NK-92 (cell line): ENCODE data around the gene MYO16.

Experiments
- DNase-seq: peaks from one replicate; lab custom pipeline; 2025; ENCODE audit not compliant: unreplicated experiment; lab: John Stamatoyannopoulos, UW

The MYO16 gene

DNA sequence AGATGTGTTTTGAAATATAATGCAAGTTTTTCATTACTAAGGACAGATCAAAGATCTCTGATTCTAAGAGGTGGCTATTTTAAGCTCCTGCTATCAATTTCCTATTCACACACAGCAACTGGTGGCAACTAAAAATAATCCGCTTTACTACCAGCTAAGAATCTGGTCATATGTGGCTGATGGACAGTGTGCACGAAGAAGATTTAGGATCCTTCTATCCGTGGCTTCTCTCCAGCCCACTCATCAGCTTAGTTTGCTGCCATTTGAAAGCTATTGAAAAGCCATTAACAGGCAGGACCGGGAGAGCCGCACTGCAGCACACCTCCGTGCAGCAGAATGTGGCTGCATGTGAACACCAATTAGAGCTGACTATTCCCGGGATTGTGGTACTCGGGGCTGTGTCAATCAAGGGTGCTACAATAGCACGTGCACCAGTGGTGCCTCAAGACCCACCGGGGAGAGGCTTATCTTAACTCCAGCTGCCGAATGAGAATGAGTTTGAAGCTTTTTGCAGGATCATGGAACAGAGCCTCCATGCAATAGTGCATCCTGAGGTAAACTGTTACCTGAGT lies at the start of gene MYO16:
TSS of gene MYO16 (plus strand) at position 431 of the 572 bp plus-strand sequence. CDS start 234 bp downstream, outside the sequence.
- DNase-seq, result no peak

DNA sequence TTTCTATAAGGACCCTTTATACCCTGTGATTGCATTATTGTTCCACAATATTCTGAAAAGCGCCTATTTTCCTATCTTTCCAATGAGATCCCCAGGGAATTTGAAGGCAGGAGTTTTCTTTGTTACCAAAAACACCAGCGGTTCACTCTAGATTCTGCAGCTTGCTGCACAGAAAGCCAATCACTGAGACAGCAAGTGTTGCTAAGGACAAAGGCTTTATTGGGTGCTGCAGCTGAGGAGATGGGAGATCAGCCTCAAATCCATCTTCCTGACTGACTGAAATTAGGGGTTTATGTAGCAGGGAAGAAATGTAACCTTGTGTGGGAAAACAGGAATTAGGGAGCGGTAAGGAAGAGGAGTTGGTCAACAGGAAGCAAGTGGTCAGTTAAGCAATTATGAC lies 42.6 kb upstream of the MYO16 start:
- DNase-seq, result no peak

DNA sequence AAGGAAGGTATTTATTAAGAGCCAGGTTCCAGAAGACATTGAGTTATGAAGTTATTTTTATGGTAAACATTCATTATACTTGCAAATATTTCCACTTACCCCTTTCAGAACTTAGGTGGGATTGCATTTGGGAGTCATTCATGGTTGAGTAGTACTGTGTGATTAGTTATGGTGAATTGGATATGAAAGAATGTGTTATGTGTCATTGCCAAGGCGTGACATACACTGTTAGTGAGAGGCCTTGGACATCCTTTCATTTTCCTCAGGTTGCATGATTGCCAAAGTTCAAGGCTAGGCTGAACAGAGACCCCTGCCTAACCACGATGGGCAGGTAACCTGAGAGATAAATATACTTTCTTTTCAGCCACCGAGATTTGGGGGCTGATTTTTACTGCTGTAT lies 40.9 kb upstream of the MYO16 start:
- DNase-seq, result no peak

DNA sequence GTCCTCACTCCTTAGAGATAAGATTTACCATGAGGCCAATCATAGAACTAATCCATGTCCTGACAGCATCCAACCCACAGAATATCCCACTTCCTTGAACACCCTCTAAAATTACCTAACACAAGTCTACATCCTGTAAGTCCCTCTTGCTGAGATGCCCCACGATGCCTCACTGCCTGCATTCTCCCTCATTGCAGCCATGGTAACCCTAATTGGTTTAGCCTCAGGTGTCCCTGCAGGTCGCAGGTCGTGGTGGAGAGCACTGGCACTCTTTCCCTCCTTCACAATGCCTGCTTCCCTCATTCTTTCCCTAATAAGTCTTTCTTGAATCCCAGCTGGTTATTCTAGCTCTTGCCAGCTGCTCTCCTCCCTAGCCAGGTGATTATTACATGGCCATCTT lies 35.3 kb upstream of the MYO16 start:
- DNase-seq, result no peak

DNA sequence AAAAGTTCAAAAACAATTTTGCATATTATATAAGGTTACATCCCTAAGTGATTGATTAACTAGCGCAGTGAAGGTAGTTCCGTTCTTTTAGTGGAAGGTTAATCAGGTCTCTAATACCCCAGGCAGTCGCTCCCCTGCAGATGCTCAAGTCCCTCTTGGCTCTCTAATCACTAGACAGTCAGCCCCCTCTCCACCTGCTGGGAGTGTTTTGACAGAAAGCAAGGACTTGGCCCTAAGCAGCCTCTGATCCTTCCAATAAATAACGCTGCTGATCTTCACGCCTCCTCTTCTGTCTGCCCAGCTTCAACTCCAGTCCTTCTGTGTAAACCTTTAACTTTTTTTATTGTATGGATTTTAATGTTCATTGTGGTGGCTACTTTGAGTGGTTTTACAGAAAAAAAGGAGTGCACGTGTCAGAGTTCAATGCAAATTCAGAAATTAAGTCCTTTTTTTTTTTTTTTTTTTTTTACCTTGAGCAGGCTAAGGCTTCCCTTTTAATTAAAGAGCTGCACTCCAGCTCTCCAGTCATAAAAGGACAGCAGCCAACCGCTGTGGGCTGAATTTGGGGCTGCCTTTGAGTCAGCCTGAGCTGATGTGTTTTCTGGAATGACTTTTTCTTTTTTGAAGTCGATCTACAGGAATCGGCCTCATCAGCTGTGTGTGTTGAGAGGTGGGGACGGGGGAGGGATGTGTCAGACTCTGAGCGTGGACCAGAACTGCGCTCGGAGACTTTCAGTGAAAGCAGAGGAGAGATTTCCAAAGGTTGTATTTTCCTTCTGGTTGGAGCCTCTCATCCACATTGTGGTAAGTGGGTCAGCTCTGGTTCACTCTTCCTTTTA lies 33.8 kb upstream of the MYO16 start:
- no peak for DNase-seq

DNA sequence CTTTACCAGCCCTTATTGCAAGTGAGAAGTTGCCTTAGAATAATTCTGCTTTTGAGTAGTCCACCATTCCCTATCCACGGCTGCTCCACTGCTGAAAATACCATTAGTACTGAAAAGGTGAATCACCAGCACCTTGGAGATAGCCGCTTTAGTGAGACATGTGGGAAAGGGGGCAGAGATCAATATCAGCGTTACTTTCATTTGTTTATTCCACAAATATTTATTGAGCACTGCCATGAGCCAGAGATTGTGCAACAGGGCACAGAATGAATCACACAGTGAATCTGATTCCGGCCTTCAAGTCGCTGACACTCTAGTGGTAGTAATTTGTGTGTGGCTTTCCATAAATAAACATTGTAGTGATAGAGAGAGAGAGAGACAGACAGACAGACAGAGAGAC lies 31.5 kb upstream of the MYO16 start:
- no peak for DNase-seq

DNA sequence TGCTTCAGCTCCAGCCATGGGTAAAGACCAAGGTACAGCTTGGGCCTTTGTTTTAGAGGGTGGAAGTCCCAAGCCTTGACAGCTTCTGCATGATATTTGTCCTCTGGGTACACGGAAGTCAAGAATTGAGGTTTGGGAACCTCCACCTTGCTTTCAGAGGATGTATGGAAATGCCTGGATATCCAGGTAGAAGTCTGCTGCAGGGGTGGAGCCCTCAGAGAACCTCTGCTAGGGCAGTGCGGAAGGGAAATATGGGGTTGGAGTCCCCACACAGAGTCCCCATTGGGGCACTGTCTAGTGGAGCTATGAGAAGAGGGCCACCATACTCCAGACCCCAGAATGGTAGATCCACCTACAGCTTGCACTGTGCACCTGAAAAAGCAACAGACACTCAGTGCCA lies 23.0 kb upstream of the MYO16 start:
- DNase-seq, result no peak

DNA sequence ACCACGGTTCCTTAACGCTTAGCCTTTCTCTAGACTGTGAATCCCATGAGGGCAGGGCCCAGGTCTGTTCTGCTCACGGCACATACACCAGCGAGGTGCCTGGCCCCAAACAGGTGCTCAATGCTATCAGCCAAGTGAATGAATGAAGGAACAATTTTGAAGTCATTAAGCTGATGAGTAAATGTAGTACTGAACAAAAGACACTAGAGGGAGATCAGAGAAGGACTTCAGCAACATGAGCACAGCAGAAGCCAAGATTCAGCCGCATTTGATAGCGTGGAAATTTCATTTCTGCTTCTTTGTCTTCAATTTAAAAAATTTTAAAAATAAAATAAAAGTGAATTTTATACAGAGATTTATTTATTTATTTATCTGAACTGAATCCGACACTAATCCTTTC lies 20.1 kb upstream of the MYO16 start:
- no peak for DNase-seq

DNA sequence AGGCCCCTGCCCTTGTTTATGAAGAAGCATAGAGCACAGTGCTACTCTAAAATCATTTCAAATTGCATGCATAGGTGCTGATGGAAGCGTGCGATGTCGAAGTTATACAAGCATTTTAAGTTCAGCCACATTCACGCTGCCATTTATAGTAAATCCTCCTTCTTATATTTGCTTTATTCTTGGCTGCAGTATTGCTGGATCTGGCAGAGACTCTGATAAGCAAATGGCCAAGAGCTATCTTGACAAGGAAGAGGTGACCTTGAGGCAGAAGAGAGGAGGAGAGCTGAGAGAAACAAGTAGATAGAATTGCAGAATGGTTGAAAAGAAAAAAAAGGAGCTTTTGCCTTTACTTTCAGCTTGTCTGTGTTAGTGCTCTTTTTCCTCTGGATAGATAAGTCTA lies 18.9 kb upstream of the MYO16 start:
- no peak for DNase-seq

DNA sequence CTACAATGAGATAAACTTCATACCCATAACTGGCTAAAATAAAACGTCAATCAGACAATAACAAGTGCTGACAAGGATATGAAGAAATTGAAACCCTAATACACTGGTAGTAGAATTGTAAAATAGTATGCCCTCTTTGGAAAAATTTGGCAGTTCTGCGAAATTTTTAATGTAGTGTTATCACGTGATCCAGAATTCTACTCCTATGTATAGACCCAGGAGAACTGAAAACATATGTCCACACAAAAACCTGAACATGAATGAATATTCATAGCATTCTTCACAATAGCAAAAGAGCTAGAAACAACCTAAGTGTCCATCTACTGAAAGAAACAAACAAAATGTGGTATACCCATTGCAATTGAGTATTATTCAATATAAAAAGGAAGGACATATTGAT lies 14.2 kb upstream of the MYO16 start:
- DNase-seq, result no peak

DNA sequence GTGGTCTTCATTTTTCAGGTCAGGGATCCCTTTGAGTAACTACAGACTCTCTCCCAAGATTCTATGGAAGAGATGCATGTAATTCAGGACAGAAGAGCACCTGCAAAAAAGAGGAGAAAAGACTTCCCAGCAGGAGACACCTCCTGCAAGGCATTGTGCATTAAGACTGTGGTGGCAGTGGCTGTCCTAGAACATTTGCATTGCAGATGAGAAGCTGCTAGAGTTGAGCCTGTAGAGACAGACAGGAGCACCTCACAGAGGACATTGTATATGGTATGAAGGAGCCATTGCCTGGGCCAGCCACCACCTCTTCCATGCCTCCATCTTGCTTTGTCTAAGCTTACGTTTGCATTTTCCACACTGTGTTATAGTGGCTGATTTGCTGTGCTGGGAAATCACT lies 11.2 kb upstream of the MYO16 start:
- DNase-seq, result no peak

DNA sequence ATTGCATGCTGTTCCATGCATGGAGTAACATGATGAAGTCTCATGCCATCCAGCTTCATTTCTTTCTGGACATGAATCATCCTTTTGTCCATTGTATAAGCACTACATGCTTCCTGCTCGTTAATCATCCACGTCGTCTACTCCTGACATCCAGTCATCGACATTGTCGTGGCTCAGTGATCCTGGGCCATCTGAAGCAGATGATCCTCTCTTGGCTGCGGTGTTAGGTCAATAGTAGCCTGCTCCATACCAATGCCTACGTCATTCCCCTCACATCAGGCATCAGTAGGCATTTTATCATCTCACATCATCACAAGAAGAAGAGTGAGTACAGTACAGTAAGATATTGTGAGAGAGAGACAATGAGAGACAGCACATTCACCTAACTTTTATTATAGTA lies 7.9 kb upstream of the MYO16 start:
- DNase-seq, result no peak

DNA sequence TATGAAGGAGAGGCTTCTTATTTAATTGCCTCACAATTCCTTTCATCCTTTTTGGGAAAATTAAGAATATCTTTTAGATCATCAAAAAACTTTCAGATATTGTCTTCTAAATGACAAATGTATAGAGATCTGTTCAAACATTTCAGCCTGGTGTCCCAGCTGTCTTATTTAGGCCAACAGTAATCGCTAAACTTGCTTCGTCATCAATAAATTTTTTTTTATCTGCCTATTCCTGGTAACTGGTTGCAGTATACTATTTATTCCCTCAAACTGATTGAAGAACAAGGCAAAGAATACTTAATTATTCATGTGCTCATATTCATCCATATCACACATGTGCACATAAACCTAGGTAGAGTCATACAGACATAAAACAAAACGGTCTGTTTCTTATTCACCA lies 5.3 kb upstream of the MYO16 start:
- no peak for DNase-seq

DNA sequence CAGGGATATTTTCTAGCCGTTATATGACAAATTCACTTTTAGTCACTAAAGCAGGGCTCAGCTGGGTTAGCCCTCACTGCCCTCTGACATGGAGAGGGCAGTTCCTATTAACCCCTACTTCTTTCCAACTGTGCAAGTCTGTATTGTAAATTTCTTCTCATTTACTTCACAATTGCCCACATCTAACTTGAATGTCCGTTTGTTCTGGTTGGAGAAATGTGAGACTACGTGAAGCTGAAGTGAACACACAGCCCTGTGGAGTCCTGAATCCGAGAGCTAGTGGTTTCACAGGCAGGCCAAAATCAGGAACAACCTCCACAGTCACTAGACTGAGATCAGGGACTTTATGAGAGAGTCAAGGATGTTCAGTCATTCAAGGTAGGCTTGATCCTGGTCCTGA lies 4.4 kb upstream of the MYO16 start:
- no peak for DNase-seq

DNA sequence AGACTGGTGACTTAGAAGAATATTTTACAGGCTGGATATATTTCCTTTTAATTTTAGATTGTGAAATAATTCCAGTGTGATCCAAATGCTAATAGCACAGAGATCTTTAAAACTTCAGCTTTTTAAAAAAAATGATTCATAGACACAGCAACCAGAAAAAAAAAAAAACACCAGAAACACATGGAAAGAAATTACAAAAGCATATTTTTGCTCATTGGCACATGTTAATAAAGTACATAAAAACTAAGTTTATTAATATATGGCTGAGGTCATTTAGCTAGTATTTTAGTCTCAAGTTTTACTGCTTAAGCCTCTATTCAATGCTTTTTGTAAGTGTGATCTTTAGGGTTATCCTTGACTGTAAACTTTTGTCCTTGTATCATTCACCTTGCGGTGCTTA lies 577 bp downstream of the MYO16 start:
- no peak for DNase-seq

DNA sequence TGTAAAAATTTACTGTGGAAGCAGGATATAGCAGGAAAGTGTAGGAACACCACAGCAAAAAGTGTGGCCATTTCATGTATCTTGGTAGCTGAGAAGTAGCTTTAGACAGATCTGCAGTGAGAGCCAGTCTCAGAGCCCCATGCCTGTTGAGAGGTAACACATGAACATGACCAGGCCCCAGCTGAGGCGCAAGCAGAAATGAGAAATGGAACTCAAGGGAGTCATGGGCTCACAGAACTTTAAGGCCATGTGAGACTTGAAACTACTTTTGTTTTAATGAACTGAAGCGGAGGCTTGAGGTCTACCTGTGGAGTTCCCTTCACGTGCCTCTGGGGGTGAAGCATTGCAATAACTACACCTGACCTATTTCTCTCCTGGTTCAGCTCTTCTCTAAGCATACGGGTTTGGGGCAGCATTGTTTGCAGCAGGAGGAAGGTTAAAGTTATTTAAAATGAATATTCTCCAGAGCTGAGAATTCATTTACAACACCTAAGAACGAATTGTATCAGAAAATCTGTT lies 3.3 kb downstream of the MYO16 start:
- no peak for DNase-seq

DNA sequence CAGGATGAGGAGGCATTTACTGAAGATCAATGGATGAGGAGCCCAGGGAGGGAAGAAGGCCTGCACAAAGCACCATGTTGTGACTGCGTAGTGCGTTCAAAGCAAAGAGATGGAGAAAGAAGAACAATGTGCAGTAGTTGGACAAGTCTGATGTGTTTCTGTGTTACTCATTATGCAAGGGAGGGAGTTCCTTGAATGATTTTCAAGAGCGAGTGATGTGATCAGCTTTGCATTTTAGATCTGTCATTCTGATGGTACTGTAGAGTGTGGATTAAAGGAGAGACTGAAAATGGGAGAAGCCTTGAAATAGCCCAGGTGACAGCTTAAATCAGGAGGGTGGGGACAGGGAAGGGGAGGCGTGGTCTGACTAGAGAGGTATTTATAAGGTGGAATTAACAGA lies 9.5 kb downstream of the MYO16 start:
- no peak for DNase-seq

DNA sequence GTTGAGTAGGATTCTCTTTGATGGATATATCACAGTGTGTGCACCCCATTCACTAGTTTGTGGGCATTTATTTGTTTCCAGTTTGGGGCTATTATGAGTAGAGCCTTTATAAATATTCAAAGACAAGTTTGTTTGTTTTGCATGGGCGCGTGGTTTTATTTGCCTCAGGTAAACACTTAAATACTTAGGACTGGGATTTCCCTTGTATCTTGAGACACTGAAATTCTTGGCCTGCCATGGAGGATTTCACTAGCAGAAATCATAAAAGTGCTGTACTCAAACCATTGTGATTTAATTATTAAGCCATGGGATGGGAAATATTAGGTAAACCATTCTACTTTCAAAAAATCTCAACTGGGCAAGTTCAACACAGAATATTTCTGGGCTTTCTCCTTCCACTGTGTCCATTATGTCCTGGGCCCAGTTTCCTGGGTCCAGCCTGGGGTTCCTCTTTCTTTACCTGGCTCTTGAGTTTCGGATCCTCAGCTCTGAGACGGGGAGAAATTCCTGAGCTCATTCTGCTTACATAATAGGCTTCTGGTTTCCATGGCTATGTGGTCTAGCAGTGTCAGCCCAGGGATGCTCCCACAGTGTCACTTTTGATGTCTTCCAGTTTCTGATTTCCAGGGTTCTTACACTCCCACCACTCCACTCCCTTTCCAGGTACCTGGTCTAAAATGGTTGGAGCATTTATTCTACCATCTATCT lies 14.4 kb downstream of the MYO16 start:
- DNase-seq, result no peak

DNA sequence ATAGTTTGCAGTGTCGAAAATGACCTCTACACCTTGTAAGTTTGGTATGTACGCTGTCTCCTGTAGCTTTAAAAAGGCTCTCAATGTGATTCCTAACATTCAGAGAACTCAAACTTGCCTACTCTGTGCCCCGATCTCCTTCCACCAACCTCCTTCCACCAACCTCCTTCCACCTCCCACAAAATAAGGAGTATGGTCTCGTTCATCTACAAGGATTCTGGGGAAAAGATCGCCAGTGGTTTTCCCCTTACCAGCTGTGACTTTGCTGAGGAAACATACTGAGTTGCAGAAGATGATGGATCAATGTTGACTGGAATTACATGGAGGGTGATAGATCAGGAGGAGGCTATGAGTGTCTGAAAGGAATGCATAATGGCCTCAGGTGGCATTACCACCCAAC lies 16.0 kb downstream of the MYO16 start:
- no peak for DNase-seq

DNA sequence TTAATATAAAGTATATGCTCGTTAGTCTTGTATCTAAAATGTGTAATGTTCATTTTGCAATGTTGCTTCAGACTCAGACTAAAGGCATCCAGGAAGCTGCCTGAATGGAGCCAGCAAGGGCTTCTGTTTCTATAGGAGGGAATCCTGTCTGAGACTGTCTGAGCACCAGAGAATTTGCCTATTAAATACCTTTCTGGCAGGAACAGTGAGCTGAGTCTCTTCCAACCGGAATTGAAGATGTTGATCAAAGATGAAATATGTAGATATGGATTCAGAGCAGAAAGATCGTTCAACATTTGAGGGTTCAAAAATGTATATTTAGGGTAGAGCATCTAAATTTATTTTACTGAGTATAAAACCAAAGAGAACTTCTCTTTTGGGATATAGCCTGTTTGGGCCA lies 20.9 kb downstream of the MYO16 start:
- DNase-seq, result no peak

DNA sequence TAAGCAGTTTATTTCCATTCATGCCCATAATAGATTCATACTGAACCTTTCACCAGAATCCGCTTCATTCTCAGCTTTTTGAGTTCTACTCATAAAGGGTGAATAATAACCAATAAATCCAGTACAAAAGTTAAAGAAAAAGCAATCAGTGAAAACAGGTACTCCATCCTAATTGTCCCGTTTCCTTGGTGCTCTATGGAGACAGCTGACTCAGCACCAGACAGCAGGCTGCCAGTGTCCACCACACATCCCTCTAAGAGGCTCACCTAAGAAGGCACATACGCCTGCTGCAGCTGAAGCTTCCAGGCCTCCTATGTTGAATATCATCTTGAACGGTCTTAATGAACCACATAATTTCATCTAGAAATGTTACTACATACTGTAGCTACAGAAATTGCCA lies 27.3 kb downstream of the MYO16 start:
- DNase-seq, result no peak

DNA sequence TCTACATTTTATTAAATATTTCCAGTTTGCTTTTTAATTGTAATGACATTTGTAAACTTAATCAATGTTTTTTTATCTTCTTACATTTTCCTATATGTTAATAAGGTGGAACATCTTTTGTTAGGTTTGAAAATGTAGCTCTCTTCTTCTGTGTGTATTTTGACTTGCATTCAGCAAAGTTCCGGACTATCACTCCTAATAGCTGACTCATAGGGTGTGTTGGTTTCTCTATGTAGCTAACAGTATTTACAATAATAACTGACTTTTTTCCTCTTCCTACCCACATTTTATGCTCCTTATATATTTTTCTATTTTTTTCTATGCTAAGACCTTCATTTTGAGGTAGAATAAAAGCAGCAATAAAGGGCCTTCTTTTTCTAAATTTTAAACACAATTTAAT lies 28.1 kb downstream of the MYO16 start:
- no peak for DNase-seq
